Fibroblast of skin of right quadriceps (primary cell): ENCODE results near the gene NAIF1.
"Not testable (repeated sequence)": the region's sequence is repeated elsewhere in the genome, so short reads cannot be mapped to it uniquely, and the experiment has no call there.

ENCODE experiments used
- DNase-seq: peaks from one replicate; pipeline ENCODE4 v3.0.0-alpha.2; 2013

Gene NAIF1, protein sequence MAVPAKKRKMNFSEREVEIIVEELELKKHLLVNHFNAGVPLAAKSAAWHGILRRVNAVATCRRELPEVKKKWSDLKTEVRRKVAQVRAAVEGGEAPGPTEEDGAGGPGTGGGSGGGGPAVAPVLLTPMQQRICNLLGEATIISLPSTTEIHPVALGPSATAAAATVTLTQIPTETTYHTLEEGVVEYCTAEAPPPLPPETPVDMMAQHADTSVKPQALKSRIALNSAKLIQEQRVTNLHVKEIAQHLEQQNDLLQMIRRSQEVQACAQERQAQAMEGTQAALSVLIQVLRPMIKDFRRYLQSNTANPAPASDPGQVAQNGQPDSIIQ

DNA sequence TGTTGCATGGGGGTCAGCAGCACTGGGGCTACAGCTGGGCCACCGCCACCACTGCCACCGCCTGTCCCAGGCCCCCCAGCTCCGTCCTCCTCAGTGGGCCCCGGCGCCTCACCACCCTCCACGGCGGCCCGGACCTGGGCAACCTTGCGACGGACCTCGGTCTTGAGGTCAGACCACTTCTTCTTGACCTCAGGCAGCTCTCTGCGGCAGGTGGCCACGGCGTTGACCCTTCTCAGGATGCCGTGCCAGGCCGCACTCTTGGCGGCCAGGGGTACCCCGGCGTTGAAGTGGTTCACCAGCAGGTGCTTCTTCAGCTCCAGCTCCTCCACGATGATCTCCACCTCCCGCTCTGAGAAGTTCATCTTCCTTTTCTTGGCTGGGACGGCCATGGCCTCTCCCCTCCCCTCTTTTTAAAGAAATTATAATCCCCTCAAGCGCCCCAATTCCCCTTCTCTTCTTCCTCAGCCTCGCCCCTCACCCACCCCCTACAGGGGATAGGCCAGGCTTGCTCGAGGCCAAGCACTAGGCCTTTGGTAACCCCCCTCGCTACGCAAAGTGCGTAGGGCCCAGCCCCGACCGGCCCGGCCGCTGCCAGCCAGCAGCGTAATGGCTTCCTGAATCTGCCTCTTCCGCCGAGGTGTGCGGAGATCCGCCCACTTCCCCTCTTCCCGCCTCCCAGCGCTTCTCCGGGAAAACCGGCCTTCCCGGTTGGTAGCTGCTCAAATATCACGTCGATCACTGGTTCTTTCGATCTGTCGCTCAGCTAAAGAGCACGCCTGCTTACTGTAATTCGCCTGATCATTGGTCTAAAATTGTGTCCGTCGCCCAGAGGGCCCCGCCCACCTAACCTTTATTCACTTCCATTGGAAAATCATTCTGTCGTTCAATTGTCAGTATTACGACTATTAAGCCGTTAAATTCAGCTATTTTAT lies at the start of gene NAIF1:
NAIF1 (minus strand) TSS at position 608 of the 932 bp plus-strand sequence; CDS start at position 389, 219 bp downstream.
- peak; percentile 100 for DNase-seq

DNA sequence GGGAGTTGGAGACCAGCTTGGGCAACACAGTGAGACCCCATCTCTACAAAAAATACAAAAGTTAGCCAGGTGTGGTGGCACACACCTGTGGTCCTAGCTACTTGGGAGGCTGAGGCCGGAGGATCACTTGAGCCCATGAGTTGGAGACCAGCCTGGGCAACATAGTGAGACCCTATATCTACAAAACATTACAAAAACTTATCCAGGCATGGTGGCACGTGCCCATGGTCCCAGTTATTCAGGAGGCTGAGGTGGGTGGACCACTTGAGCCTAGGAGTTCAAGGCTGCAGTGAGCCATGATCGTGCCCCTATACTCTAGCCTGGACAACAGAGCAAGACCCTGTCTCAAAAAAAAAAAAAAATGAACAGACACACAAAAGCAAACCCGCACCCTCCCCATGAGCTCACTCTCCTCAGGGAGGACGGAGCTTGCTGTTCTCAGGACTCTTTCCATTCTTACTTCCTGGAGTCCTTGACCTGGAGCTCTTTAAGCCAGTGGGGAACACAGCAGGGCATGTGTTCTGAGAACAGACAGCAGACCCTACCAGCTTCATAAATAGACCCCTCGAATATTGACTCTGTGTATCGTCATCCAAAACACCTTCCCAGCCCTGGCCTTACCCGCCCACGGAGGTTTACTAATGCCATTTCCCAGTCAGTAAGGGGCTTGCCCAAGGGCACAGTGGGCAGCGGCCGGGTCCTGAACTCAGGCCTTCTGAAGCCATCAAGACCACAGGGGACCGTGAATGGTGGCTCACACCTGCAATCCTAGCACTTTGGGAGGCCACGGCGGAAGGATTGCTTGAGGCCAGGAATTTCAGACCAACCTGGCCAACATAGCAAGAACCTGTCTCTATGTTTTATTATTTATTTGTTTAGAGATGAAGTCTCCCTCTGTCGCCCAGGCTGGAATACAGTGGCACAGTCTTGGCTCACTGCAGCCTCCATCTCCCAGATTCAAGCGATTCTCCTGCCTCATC lies 49.3 kb upstream of the NAIF1 start:
- DNase-seq, result no peak

DNA sequence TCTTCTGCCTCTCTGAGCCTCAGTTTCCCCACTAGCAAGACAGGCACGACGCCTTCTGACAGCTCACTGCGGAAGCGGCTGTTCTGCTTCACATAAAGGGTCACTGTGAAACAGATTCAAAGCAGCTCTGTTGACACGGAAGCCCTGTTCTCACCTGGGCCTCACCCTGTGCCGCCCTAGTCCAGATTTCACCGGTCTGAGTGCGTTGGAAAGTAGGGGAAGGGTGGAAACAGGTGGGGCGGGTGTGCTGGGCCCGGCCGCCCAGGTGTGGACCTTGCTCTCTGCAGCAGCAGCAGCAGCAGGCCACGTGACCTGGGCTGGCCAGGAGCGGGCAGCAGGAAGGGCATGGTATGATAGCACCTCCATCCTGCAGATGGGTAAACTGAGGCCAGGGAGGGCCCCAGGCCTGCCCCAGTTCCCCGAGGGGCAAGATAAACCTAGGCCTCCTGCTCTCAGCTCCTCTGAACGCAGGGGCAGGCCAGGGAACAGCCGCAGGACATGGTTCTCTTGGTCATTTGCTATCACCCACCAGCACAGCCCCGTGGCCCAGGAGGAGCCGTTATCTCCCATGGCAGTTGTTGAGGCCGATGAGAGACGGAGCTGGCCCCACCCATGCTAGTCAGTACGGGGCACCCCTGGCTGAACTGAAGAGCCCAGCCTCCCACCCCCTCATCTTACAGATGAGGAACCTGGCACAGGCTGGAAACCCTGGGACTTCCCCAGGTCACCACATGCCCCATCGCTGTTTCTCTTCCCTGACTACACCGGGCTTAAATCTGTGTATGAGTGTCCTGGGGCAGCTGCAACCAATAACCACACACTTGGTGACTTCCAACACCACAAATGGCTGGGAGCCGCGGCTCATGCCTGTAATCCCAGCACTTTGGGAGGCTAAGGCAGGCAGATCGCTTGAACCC lies 48.3 kb upstream of the NAIF1 start:
- DNase-seq, result no peak

DNA sequence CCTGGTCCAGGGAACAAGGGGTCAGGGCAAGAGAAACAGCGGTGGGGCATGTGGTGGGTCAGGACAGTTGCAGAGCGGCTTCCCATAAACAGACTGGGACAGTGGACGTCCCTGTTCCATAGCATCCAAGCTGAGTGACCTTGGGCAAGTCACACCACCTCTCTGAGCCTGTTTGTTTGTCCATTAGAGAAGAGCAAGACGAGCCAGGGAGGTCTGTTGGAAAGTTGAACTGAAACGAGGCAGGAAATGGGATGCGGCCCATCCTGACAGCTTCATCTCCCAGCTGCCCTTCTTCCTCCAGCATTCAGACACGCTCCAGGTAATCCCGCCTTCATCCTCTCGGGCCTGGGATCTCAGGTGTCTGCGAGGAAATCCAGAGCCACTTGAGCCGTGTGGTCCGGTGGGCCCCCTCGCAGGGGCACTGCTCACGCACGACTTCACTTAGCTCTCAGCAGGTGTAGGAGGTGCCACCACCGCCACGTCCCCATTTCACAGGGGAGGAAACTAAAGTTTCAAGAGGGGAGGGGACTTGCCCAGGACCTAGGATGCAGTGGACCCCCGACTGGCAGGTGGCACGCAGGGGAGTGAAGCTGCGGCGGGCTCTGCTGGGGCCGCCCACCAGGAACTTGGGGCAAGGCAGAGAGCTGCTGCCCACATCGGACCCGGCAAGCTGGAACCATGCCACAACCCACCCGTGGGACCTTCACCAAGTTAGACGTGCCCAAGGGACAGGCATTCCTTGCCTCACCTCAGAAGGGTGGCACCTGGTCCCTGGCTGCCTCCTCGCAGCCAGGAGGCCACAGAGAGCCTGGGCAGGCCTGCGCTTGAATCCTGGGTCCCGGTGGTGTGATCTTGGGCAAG lies 47.4 kb upstream of the NAIF1 start:
- no peak for DNase-seq

DNA sequence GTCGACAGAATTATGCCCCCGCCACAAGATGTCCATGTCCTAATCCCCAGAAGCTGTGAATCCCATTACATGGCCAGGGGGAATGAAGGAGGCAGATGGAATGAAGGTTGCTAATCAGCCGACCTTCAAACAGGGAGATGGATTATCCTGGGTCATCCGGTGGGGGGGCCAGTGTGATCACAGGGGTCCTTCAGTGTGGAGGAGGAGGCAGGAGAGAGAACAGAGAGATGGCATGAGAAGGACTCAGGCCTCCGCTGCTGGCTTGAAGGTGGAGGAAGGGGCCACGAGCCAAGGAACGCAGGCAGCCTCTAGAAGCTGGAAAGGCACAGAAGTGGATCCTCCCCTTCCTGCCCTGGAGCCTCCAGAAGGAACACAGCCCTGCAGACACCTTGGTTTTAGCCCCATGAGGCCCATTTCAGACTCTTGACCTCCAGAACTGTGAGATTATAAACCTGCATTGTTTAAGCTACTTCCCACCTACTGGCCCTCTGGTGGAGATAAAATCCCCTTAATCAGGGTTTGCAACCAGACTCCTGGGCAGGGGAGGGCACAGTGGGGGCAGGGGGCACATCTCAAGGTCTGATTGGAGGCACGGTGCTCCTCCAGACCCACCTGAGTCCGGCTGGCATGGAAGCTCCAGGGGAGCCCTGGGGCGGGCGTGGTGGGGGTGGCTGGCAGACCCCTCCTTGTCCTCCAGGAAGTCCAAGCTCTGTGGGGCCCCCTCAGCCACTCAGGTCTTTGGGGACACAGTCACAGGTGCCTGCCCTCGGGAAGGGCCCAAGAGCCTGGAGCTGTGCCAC lies 46.6 kb upstream of the NAIF1 start:
- no peak for DNase-seq

DNA sequence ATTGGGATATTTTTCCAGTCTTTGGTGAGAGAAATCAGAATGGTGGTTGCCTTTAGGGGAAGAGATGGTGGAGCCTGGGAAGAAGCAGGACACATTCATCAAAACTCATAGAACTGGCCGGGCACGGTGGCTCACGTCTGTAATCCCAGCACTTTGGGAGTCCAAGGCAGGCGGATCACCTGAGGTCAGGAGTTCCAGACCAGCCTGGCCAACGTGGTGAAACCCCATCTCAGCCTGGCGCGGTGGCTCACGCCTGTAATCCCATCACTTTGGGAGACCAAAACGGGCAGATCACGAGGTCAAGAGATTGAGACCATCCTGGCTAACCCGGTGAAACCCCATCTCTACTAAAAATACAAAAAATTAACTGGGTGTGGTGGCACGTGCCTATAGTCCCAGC lies 44.6 kb upstream of the NAIF1 start:
- DNase-seq, result not testable (repeated sequence)

DNA sequence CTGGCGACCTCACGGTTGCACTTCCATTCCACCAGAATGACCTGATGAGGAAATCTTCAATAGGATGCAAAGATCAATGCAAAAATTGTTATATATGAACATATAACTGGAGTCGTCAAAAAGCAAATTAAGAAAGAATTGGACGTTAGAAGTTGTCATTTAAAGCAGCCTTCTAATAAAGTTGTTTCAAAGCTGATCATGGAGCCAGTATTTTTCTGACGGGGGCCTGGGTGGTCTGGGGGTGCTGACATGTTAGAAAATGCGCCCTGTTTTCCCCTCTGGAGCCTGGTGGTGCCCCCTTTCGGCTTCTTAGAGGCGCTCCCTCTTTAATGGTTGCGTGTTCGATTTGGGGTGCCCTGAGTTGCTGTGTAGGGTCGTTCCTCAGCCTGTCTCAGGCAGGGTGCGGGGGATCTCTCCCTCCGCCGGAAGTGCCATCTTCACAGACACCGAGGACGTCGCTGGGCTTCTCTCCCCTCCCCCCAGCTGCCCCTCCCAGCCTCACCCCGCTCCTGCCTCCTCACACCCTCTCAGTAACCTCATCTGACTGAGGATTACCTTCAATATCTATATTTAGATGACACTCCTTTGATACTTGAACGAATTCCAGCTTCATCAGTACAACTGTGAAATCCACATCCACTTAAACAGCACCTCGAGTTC lies 42.1 kb upstream of the NAIF1 start:
- no peak for DNase-seq

DNA sequence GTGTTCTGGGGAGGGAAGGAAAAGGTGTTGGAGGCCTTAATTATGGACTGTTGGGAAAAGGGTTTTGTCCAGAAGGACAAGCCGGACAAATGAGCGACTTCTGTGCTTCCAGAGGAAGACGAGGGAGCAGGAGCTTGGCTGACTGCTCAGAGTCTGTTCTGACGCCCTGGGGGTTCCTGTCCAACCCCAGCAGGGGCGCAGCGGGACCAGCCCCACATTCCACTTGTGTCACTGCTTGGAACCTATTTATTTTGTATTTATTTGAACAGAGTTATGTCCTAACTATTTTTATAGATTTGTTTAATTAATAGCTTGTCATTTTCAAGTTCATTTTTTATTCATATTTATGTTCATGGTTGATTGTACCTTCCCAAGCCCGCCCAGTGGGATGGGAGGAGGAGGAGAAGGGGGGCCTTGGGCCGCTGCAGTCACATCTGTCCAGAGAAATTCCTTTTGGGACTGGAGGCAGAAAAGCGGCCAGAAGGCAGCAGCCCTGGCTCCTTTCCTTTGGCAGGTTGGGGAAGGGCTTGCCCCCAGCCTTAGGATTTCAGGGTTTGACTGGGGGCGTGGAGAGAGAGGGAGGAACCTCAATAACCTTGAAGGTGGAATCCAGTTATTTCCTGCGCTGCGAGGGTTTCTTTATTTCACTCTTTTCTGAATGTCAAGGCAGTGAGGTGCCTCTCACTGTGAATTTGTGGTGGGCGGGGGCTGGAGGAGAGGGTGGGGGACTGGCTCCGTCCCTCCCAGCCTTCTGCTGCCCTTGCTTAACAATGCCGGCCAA lies 41.3 kb upstream of the NAIF1 start:
- no peak for DNase-seq

DNA sequence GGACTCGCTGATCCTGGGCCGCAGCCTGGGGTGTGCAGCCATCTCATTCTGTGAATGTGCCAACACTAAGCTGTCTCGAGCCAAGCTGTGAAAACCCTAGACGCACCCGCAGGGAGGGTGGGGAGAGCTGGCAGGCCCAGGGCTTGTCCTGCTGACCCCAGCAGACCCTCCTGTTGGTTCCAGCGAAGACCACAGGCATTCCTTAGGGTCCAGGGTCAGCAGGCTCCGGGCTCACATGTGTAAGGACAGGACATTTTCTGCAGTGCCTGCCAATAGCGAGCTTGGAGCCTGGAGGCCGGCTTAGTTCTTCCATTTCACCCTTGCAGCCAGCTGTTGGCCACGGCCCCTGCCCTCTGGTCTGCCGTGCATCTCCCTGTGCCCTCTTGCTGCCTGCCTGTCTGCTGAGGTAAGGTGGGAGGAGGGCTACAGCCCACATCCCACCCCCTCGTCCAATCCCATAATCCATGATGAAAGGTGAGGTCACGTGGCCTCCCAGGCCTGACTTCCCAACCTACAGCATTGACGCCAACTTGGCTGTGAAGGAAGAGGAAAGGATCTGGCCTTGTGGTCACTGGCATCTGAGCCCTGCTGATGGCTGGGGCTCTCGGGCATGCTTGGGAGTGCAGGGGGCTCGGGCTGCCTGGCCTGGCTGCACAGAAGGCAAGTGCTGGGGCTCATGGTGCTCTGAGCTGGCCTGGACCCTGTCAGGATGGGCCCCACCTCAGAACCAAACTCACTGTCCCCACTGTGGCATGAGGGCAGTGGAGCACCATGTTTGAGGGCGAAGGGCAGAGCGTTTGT lies 40.5 kb upstream of the NAIF1 start:
- no peak for DNase-seq

DNA sequence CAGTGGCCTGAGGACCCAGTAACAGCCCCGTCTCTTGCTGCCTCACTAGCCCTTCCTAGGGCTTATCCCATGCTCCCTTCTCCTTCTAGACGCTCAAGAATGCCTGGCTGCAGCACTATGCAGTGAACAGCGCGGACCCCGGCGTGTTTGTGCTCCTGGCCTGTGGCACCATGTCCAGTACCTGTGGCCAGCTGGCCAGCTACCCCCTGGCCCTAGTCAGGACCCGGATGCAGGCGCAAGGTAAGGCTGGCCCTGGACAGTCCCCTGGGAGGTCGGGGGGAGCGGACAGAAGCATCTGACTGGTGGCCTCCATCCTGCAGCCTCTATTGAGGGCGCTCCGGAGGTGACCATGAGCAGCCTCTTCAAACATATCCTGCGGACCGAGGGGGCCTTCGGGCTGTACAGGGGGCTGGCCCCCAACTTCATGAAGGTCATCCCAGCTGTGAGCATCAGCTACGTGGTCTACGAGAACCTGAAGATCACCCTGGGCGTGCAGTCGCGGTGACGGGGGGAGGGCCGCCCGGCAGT lies 39.9 kb upstream of the NAIF1 start:
- DNase-seq, result no peak

DNA sequence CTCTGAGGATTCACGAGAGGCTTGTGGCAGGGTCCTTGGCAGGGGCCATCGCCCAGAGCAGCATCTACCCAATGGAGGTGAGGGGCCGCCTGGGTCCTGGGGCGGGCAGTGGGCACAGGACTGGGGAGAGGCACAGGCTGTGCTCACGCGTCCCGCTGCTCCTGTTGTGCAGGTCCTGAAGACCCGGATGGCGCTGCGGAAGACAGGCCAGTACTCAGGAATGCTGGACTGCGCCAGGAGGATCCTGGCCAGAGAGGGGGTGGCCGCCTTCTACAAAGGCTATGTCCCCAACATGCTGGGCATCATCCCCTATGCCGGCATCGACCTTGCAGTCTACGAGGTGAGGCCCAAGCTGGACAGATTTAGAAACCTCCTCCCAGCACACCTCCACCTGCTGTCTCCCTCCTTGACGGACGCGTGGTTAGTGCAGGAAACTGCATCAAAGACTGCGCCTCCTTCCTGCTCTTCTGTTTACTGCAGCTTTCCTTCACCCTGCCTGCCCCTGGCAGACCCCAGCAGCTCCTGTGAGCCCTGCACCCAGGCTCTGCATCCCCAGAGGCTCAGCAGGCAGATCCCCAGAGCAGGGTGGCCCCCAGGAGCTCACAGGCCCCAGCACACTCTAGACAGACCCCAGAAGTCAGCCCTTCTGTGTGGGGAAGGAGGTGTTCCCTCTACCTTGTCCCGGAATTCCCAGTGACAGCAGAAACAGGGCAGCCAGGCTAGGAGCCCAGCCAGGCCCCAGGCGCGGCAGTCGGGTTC lies 39.2 kb upstream of the NAIF1 start:
- DNase-seq, result no peak

DNA sequence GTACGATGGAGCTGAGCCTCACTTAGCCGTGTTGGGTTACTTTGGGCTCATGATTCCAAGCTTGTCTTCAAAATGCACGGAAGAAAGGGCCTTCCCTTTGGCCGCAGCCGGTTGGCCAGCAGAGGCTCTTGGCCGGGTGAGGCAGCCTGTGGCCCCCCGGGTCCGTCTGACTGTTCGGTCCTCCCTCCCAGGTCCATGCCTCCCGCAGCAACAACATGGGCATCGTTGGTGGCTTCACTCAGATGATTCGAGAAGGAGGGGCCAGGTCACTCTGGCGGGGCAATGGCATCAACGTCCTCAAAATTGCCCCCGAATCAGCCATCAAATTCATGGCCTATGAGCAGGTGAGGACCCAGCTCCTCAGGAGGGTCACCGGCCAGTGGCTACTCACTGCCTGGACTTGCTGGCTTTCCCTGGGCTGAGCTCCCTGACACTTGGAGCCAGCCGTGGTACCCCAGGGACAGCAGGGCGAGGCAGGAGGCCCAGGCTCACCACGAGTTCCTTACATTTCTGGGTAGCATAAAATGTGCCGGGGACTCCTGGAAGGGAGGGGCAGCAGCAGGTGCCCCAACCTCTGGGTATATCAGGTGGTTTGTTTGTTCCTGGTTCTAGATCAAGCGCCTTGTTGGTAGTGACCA lies 38.5 kb upstream of the NAIF1 start:
- no peak for DNase-seq

DNA sequence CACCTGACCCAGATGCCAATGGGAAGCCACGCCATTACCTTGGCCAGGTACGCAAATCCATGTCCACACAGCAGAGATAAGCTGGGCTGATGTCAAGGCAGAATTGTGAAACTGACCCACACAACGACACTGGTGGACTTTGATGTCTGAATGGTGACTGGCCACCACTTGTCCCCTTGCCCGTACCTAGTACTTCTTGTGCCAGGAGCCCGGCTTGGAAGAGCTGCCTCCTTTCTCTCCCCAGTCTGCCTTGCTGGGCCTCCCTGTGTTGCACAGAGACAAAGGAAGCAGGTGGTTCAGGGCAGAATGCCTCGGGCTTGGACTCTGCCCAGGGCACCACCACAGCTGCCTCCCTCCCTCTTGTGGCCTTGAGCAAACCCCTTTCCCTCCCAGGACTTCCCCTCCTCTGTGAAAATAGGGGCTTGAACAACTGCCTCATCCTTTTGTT lies 37.1 kb upstream of the NAIF1 start:
- DNase-seq, result no peak

DNA sequence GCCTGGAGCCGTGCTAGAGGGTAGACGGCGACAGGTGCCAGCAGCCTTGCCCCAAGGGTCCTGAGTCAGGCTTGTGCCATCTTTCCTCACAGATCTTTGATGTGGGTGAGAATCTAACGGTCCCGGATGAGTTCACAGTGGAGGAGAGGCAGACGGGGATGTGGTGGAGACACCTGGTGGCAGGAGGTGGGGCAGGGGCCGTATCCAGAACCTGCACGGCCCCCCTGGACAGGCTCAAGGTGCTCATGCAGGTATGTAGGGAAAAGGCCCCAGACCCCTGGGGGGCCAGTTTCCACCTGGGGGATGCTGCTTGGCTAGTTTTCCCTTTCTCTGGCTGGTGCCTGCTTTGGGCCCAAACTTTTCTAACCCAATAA lies 36.5 kb upstream of the NAIF1 start:
- DNase-seq, result no peak

DNA sequence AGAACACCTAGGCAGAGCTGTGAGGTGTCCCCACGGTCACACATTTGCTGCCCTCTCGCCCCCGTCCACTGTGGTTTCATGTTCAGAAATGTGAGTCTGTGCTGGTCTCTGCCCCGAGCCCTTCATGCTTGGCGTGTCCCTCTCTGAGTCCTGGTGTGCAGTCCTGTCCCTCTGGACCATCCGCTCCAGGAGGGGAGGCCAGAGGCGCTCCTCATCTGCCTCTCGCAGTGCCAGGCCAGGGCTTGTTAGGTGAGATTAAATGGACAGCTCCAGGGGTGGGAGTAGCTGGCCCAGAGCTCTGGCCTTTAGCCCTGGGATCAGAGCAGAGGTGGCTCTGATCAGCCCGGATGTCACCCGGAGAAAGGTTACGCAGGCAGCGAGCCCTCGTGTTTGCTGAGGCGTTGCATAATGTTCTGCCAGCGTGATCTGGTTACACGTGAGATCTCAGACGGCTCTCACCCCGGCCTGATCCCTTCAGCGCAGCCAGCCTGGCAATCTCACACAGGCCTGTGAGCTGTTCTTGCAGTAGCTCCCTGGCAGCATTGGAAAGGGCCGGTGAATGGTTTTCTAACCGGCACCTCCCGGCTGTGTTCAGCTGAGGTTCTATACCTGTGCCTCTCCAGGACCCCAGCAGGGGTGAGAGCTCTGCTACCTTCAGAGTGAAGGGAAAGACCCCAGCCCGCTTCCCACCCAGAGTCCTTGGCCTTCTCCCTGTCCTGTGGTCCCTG lies 35.9 kb upstream of the NAIF1 start:
- no peak for DNase-seq
